A673 (cell line): ENCODE measurements around the gene FKBP2. TPM values are rescaled to one million over a fixed set of nuclear protein-coding genes. Genes with fewer than 3 reads are reported as not detected.

Experiments used
- BruUV-seq: library from RNA; stranded (reverse); fragments of 400-500 nt; replicated peaks from 2 replicates; lab custom pipeline; 2021; lab: Mats Ljungman, UMichigan
- CTCF ChIA-PET: fragments of 300-600 bp; sonication (Branson Sonifier 250); formaldehyde crosslinking; loops from one replicate; lab custom pipeline; 2022; ENCODE audit warnings: antibody characterized with exemption; lab: Charles Lee
- POLR2A ChIA-PET: fragments of 300-600 bp; sonication (Branson Sonifier 250); formaldehyde crosslinking; loops from one replicate; lab custom pipeline; 2022; ENCODE audit warnings: antibody characterized with exemption; ENCODE audit not compliant: low non-redundant PET; lab: Charles Lee
- DNase-seq: peaks from one replicate; pipeline ENCODE4 v3.0.0-alpha.2; 2015; ENCODE audit warnings: low spot score
- H3K27ac ChIP-seq: fragments of 200-600 bp; sonication (generic); 2 replicates; pipeline ENCODE4 v1.5.1; 2016; ENCODE audit warnings: mixed run types, low read depth, mild to moderate bottlenecking, mixed read lengths, antibody characterized with exemption, low read length; ENCODE audit not compliant: poor library complexity, severe bottlenecking
- H3K27me3 ChIP-seq: fragments of 200-600 bp; sonication (generic); replicated peaks from 2 replicates; pipeline ENCODE4 v1.6.1; 2017; ENCODE audit warnings: mixed run types, low read depth, mild to moderate bottlenecking, mixed read lengths, antibody characterized with exemption, low read length; ENCODE audit not compliant: insufficient read depth, poor library complexity
- H3K36me3 ChIP-seq: fragments of 200-600 bp; sonication (generic); 2 replicates; pipeline ENCODE4 v1.6.1; 2016; ENCODE audit warnings: mixed run types, mild to moderate bottlenecking, mixed read lengths, antibody characterized with exemption, low read length; ENCODE audit not compliant: insufficient read depth, poor library complexity, severe bottlenecking
- H3K4me1 ChIP-seq: fragments of 200-600 bp; sonication (generic); 2 replicates; pipeline ENCODE4 v1.6.1; 2017; ENCODE audit warnings: mixed run types, mild to moderate bottlenecking, mixed read lengths, antibody characterized with exemption, low read length; ENCODE audit not compliant: insufficient read depth, poor library complexity, severe bottlenecking
- H3K4me3 ChIP-seq: fragments of 200-600 bp; sonication (generic); 2 replicates; pipeline ENCODE4 v1.5.1; 2016; ENCODE audit warnings: low read depth, mixed run types, mild to moderate bottlenecking, mixed read lengths, low read length; ENCODE audit not compliant: poor library complexity, severe bottlenecking
- H3K9me3 ChIP-seq: fragments of 200-600 bp; sonication (generic); 2 replicates; pipeline ENCODE4 v1.6.1; 2016; ENCODE audit warnings: mixed run types, low read depth, mild to moderate bottlenecking, mixed read lengths, antibody characterized with exemption, low read length; ENCODE audit not compliant: poor library complexity, severe bottlenecking
- CTCF ChIP-seq: fragments of 300-800, 200-600 bp; sonication (generic); conservative IDR thresholded peaks from 2 replicates; pipeline ENCODE4 v1.5.1; 2017; ENCODE audit warnings: low read depth, mild to moderate bottlenecking, antibody characterized with exemption, low read length, moderate library complexity, mixed read lengths
- EZH2 ChIP-seq: fragments of 200-600 bp; sonication (generic); IDR thresholded peaks from 2 replicates; pipeline ENCODE4 v1.6.1; 2017; ENCODE audit warnings: borderline replicate concordance, low read depth, mild to moderate bottlenecking, mixed read lengths, antibody characterized with exemption, low read length; ENCODE audit not compliant: poor library complexity, severe bottlenecking
- intact Hi-C: fragments of 100-400 bp; cut with micrococcal nuclease; formaldehyde crosslinking; loops from one replicate; pipeline ENCODE4 v1.10.0; 2022; ENCODE audit not compliant: unreplicated experiment
- total RNA-seq: library from RNA; stranded (reverse); gene quantifications from 2 replicates; pipeline ENCODE4 v1.2.3, GENCODE V29; 2021

FKBP2 gene
- total RNA-seq, 1 experiment from 2014 or later = 57.5 TPM

- Histone ChIP-seq H3K4me3 (peak within 1 kb of the TSS; percentile 87), H3K4me1 (peaks cover 22% of the 10 kb centered on the region), H3K9me3 (no peaks in the 10 kb centered on the region), H3K27ac (peak within 1 kb of the TSS; percentile 87), H3K36me3 (peaks cover 20% of the 10 kb centered on the region), H3K27me3 (no peaks in the 10 kb centered on the region)
- ChIA-PET POLR2A (interaction anchor here (0.6 to 0.7 kb wide), 2 partner anchors 15 to 106 kb away, joined by 3 to 7 read pairs; no protein-coding TSS in a partner anchor), CTCF (interaction anchor here (0.9 to 1.4 kb wide), 2 partner anchors 20 to 75 kb away, joined by 3 read pairs; partner anchors contain the start of gene FERMT3)
- DNase-seq = peak; percentile 96
- intact Hi-C loops = no loop called here
- TSS peak; percentile 56 for BruUV-seq
- TF ChIP-seq CTCF (peak; percentile 41; the same call in 1 of the 2 replicates), EZH2 (no peak)
Observed at GRCh38 chr11:64225608-64226506, 15.0 kb upstream of the FKBP2 start, which contains the start of the genes NUDT22 and TRPT1. TSS of gene NUDT22 (plus strand) at chr11:64226274. CDS start at chr11:64226653, 379 bp downstream. TSS of gene TRPT1 (minus strand) at chr11:64226186. CDS start at chr11:64225860, 326 bp downstream.

GRCh38 chr11:64226507-64227051, 14.3 kb upstream of the FKBP2 start:
- H3K27me3 ChIP-seq = no peaks in the 10 kb centered on the region
- H3K27ac ChIP-seq = peak overlapping the region; percentile 87
- peaks cover 22% of the 10 kb centered on the region for H3K4me1 ChIP-seq
- CTCF ChIA-PET = interaction anchor here (0.5 to 0.9 kb wide), 2 partner anchors 22 to 74 kb away, joined by 3 read pairs; no protein-coding TSS in a partner anchor
- peak; percentile 49 for DNase-seq
- peaks cover 16% of the 10 kb centered on the region for H3K36me3 ChIP-seq
- peak overlapping the region; percentile 87 for H3K4me3 ChIP-seq
- TF ChIP-seq CTCF = no peak
- TF ChIP-seq EZH2 = no peak
- H3K9me3 ChIP-seq = no peaks in the 10 kb centered on the region
- POLR2A ChIA-PET = interaction anchor here (0.7 kb wide), 1 partner anchor 105 kb away, joined by 3 read pairs; no protein-coding TSS in a partner anchor
- BruUV-seq = TSS peak; percentile 52
- intact Hi-C loops = no loop called here

- TF ChIP-seq CTCF = no peak
- TF ChIP-seq EZH2 = no peak
- BruUV-seq = no TSS peak
- Histone ChIP-seq H3K4me3 (peak overlapping the region; percentile 87), H3K9me3 (no peaks in the 10 kb centered on the region), H3K4me1 (peaks cover 22% of the 10 kb centered on the region), H3K36me3 (peaks cover 16% of the 10 kb centered on the region), H3K27ac (peak overlapping the region; percentile 87), H3K27me3 (no peaks in the 10 kb centered on the region)
- intact Hi-C loops = no loop called here
- CTCF ChIA-PET = interaction anchor here (0.9 kb wide), 1 partner anchor 23 kb away, joined by 3 read pairs; no protein-coding TSS in a partner anchor
- no peak for DNase-seq
- POLR2A ChIA-PET = no interaction called here
Observed at GRCh38 chr11:64227405-64227956, 13.4 kb upstream of the FKBP2 start.
